ENCODE measurements around the gene TAC4. TPM values are rescaled to one million over a fixed set of nuclear protein-coding genes. Genes with fewer than 3 reads are reported as not detected.

Gene TAC4
- polyA plus RNA-seq, 1 donor (not counting 4 experiments of a cell fraction or from before 2014, with no cell fraction given) = not detected

DNA sequence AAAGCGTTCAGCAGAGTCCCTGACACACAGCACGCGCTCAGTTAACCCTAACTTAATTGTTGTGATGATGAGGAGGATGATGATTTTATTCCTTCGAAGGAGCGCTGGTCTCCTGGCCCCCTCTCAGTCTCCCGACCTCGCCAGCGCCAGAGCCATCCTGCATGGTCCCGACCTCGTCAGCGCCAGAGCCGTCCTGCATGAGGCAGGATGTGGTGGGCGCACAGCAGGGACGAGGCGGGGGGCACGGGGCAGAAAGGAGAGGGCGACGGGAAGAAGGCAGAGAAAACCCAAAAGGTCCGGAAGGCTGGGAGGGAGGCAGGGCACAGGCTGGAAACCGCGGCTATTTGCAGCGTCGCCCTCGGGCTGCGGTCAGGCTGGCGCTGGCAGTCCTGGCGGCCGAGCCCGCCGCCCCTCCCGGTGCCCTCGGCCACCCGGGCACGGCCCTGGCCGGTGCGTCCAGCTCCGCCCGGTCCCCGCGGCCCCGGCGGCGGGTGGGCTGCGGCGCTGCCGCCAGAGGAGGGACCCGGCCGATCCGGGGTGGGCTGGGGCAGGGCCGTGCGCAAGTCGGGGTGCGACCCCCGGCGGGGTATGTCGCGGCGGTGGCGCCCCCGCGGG lies 3.0 kb upstream of the TAC4 start:
- Histone ChIP-seq H3K9me3 (ENCODE audit: control insufficient read depth, low read depth, low read length) (no peaks in the 10 kb centered on the region), H3K9me1 (ENCODE audit: control insufficient read depth, extremely low read depth, insufficient read depth, low read length) (no peaks in the 10 kb centered on the region), H3K9ac (ENCODE audit: control insufficient read depth, extremely low read depth, insufficient read depth, low read length) (peak overlapping the region; percentile 38), H3K27me3 (ENCODE audit: control insufficient read depth, extremely low read depth, insufficient read depth, low read length) (peaks cover 44% of the 10 kb centered on the region), H4K20me1 (ENCODE audit: control insufficient read depth, extremely low read depth, insufficient read depth, low read length) (no peaks in the 10 kb centered on the region), H3K4me1 (ENCODE audit: control insufficient read depth, extremely low read depth, insufficient read depth, low read length) (peaks cover 4% of the 10 kb centered on the region), H3K27ac (ENCODE audit: control insufficient read depth, insufficient read depth, low read length) (no peak overlapping the region), H3K4me3 (ENCODE audit: control insufficient read depth in 2 of 3, extremely low read depth in 1 of 3, insufficient read depth in 2 of 3, low read depth in 1 of 3, low read length in 3 of 3) (peak overlapping the region; percentile 7 to 68 (median 67)), H2AFZ (ENCODE audit: control insufficient read depth, low read length) (no peak overlapping the region), H3K36me3 (ENCODE audit: control insufficient read depth in 2 of 2, extremely low read depth in 1 of 2, insufficient read depth in 2 of 2, low read length in 2 of 2) (peaks cover 0 to 2% of the 10 kb centered on the region in 2 experiments), H3K4me2 (ENCODE audit: control insufficient read depth, extremely low read depth, insufficient read depth, low read depth, low read length) (peak overlapping the region; percentile 87), H3K79me2 (ENCODE audit: control insufficient read depth, insufficient read depth, low read length) (no peaks in the 10 kb centered on the region)
- dilution Hi-C loops (cut with MboI; ENCODE audit: extremely low pct_ligation_motif_present, low sequenced_read_pairs) = no loop called here
- FAIRE-seq = no peak
- TF ChIP-seq, protein P1, sequence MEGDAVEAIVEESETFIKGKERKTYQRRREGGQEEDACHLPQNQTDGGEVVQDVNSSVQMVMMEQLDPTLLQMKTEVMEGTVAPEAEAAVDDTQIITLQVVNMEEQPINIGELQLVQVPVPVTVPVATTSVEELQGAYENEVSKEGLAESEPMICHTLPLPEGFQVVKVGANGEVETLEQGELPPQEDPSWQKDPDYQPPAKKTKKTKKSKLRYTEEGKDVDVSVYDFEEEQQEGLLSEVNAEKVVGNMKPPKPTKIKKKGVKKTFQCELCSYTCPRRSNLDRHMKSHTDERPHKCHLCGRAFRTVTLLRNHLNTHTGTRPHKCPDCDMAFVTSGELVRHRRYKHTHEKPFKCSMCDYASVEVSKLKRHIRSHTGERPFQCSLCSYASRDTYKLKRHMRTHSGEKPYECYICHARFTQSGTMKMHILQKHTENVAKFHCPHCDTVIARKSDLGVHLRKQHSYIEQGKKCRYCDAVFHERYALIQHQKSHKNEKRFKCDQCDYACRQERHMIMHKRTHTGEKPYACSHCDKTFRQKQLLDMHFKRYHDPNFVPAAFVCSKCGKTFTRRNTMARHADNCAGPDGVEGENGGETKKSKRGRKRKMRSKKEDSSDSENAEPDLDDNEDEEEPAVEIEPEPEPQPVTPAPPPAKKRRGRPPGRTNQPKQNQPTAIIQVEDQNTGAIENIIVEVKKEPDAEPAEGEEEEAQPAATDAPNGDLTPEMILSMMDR (optimal IDR thresholded peaks at IDR 0.05 in 1 of 3, IDR thresholded peaks at IDR 0.05 in 1 of 3, conservative IDR thresholded peaks at IDR 0.05 in 1 of 3; ENCODE audit: extremely low read depth in 1 of 3, insufficient read depth in 2 of 3, low read length in 3 of 3) = no peak
- TF ChIP-seq EZH2 (IDR thresholded peaks at IDR 0.05; ENCODE audit: low read length) = peak; percentile 81
- DNase-seq (ENCODE audit: low read depth, low spot score) = no peak

DNA sequence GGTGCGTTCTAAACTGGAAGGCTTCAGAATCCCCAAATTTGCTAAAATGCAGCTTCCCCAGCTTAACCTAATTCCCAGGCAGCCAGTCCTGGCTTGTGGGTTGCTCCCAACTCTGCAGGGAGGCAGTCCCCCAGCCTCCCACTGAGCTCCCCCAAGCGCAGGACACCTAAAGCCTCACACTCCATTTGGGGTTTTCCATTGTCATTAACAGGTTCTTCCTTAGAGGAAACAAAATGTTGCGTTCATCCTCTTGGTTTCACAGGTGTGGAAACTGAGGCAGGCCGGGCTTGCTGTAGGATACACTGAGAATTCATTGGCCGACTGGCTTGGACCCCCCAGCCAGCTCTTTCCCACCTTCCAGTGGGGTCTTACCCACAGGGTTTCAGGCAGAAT lies 2.3 kb upstream of the TAC4 start:
- DNase-seq (ENCODE audit: low read depth, low spot score) (no peak), FAIRE-seq (no peak)
- Histone ChIP-seq H3K4me1 (ENCODE audit: control insufficient read depth, extremely low read depth, insufficient read depth, low read length) (peaks cover 4% of the 10 kb centered on the region), H3K9ac (ENCODE audit: control insufficient read depth, extremely low read depth, insufficient read depth, low read length) (no peak overlapping the region), H3K9me3 (ENCODE audit: control insufficient read depth, low read depth, low read length) (no peaks in the 10 kb centered on the region), H3K79me2 (ENCODE audit: control insufficient read depth, insufficient read depth, low read length) (no peaks in the 10 kb centered on the region), H4K20me1 (ENCODE audit: control insufficient read depth, extremely low read depth, insufficient read depth, low read length) (no peaks in the 10 kb centered on the region), H3K4me2 (ENCODE audit: control insufficient read depth, extremely low read depth, insufficient read depth, low read depth, low read length) (no peak overlapping the region), H3K27ac (ENCODE audit: control insufficient read depth, insufficient read depth, low read length) (no peak overlapping the region), H2AFZ (ENCODE audit: control insufficient read depth, low read length) (no peak overlapping the region), H3K9me1 (ENCODE audit: control insufficient read depth, extremely low read depth, insufficient read depth, low read length) (no peaks in the 10 kb centered on the region), H3K4me3 (ENCODE audit: control insufficient read depth in 2 of 3, extremely low read depth in 1 of 3, insufficient read depth in 2 of 3, low read depth in 1 of 3, low read length in 3 of 3) (no peak overlapping the region), H3K36me3 (ENCODE audit: control insufficient read depth in 2 of 2, extremely low read depth in 1 of 2, insufficient read depth in 2 of 2, low read length in 2 of 2) (peaks cover 0 to 2% of the 10 kb centered on the region in 2 experiments), H3K27me3 (ENCODE audit: control insufficient read depth, extremely low read depth, insufficient read depth, low read length) (peaks cover 41% of the 10 kb centered on the region)
- dilution Hi-C loops (cut with MboI; ENCODE audit: extremely low pct_ligation_motif_present, low sequenced_read_pairs) = no loop called here
- TF ChIP-seq, protein P1 (optimal IDR thresholded peaks at IDR 0.05 in 1 of 3, IDR thresholded peaks at IDR 0.05 in 1 of 3, conservative IDR thresholded peaks at IDR 0.05 in 1 of 3; ENCODE audit: extremely low read depth in 1 of 3, insufficient read depth in 2 of 3, low read length in 3 of 3) = no peak
- TF ChIP-seq EZH2 (IDR thresholded peaks at IDR 0.05; ENCODE audit: low read length) = no peak
